ENCODE data around the gene GSTM1.

The GSTM1 gene

DNA sequence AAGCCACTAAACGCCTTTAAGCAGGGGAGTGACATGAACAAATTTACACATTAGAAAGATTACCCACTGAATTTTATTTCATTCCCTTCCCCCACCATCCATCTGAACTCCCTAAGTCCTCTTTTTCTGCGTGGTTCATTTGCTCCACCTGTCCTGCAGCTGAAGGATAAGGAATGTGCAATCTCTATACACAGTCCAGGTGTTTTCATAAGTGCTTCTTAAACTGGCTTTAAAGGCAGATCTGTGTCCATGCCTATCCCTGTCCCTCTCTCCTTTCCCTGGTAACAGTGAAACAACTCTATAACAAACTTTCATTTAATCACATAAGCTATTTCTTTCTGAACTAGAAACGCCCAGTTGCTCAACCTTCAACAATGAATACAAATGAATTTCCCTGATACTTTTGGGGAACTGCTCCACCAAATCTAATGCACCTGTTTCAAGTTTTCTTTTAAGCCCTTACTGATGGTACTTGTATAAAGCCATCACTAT is 44.8 kb downstream of the GSTM1 start:
- no peak for FAIRE-seq

DNA sequence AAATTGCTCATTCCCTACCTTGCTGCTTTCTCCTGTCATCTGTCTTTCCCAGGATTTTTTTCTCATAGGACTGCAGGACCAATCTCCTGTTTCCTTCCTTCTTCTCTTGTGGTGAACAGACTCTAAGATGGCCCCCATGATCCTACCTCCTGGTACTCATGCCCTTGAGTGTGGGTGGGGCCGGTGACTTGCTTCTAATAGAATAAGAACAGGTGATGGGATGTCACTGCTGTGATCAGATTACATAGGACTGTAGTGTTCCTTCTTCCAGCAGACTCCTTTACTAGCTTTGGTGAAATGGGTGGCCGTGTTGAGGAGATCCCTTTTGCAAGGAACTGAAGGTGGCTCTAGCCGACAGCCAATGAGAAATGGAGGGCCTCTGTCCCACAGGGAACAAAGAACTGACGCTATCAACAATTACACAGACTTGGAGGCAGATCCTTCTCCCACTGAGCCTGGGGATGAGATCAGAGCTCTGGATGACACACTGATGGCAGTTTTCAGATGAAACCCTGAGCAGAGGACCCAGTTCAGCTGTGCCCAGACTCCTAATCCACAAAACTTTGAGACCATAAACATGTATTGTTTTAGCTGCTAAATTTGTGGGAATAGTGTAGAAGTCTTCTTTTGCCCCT is 45.7 kb downstream of the GSTM1 start:
- no peak for FAIRE-seq

DNA sequence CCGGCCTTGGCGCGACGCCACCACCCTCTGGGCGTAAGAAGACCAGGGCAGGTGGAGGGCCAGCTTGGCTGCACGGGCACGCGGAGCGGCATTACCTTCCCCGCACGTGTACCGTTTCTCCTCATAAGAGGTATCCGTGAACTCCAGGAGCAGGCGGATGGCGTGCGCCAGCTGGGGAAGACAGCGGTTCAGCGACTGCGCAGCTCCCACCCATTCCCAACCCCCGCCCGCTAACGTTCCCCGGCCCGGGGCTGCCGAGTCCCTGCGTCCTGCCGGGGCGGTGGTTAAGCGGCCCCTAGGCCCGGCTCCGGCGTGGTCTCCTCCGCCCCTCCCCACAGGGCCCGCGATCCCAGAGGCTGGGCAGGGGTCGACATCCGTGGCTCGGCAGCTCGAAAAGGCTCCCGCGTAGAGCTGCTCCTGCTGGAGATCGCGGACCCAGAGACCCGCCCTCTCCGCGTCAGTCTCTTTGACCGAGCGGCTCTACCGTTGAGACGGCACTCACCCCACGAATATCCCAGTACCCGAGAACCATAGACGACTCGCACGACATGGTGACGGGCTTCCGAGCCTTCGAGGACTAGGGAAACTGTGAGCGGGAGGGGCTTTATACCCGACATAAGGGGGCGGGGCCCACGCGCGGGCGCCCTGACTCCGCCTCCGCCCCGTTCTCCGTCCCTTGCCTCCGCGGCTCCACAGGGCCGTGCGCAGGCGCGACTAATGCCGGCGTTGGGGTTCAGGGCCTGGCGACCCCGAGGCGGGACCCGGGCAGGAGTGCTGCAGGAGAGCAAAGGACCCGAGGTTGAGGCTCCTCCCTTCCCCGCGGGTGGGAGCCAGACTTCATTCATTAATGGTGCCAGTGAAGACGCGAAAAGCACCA is 52.4 kb downstream of the GSTM1 start:
- FAIRE-seq = no peak

DNA sequence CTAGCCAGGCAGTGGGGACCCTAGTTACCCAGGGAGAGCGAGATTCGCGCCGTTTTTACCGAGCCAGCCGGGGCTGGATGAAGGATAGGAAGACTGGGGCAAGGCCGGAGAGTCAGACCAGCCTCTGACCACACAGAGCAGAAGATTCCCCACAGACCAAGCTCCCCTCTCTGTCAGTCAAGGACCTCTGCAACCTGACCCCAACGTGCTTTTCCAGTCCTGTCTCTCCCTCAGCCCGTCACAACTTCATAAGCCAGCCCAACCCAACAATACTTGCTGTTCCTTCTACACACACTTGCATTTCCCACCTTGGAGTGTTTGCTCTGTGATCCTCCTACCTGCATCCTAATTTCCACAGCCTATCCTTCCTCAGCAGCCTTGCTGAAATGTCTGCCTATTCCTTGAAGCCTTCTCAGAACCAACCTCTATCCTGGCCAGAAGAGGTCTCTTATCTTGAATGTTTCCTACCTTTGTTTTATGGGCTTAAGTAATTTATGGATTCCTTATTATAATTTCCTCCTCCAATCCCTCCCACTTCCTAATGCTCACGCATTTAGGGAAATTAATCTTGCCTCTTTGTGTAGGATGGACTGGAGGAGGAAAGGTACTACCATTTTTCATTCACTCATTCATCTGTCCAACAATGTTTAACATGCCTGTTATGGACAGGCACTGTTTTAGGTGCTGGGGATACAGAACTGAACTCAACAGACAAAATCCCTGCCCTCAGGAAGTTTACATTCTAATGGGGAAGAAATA is 53.2 kb downstream of the GSTM1 start, which contains the start of gene GSTM3:
Gene GSTM3 (minus strand): TSS at position 424 of the 759 bp plus-strand sequence. CDS start 751 bp downstream, outside the sequence.
- FAIRE-seq = no peak

Data from A204.1 (cell line).